HG02763 (cell line): ENCODE results near the gene IGFL1.
"Not testable (repeated sequence)": the region's sequence is repeated elsewhere in the genome, so short reads cannot be mapped to it uniquely, and the experiment has no call there.

Source experiments
- ATAC-seq: cut with Tn5 transposase; IDR thresholded peaks from one replicate; pipeline ENCODE4 v1.9.1; 2021; ENCODE audit warnings: mild to moderate bottlenecking, moderate library complexity; ENCODE audit not compliant: unreplicated experiment

Gene IGFL1

GRCh38 chr19:46229442-46229841, at the start of gene IGFL1:
IGFL1 (plus strand) TSS chr19:46229742; CDS start chr19:46229775, 33 bp downstream.
- ATAC-seq = no peak

- no peak for ATAC-seq
Measured at GRCh38 chr19:46180701-46181387, 48.7 kb upstream of the IGFL1 start.

GRCh38 chr19:46181388-46181779, 48.2 kb upstream of the IGFL1 start:
- ATAC-seq = no peak

GRCh38 chr19:46182476-46182875, 47.1 kb upstream of the IGFL1 start:
- ATAC-seq = no peak

GRCh38 chr19:46184775-46185710, 44.5 kb upstream of the IGFL1 start:
- ATAC-seq = not testable (repeated sequence)

- ATAC-seq = no peak
Measured at GRCh38 chr19:46186101-46186716, 43.3 kb upstream of the IGFL1 start.

GRCh38 chr19:46186717-46187101, 42.8 kb upstream of the IGFL1 start:
- no peak for ATAC-seq

GRCh38 chr19:46189971-46190888, 39.3 kb upstream of the IGFL1 start:
- ATAC-seq = no peak

GRCh38 chr19:46191356-46191755, 38.2 kb upstream of the IGFL1 start:
- no peak for ATAC-seq

GRCh38 chr19:46191972-46192371, 37.6 kb upstream of the IGFL1 start:
- ATAC-seq = no peak

- not testable (repeated sequence) for ATAC-seq
Measured at GRCh38 chr19:46192626-46192991, 36.9 kb upstream of the IGFL1 start.

GRCh38 chr19:46192992-46193650, 36.4 kb upstream of the IGFL1 start:
- no peak for ATAC-seq

- no peak for ATAC-seq
Measured at GRCh38 chr19:46193678-46194077, 35.9 kb upstream of the IGFL1 start.

GRCh38 chr19:46195104-46195503, 34.4 kb upstream of the IGFL1 start:
- ATAC-seq = no peak

- not testable (repeated sequence) for ATAC-seq
Measured at GRCh38 chr19:46195919-46196318, 33.6 kb upstream of the IGFL1 start.

- ATAC-seq = no peak
Measured at GRCh38 chr19:46196410-46197124, 33.0 kb upstream of the IGFL1 start.

- ATAC-seq = no peak
Measured at GRCh38 chr19:46197314-46198070, 32.0 kb upstream of the IGFL1 start.

GRCh38 chr19:46198756-46199155, 30.8 kb upstream of the IGFL1 start:
- ATAC-seq = no peak
